NAMALWA (cell line): ENCODE data around the gene ZSWIM2.
"Not testable (repeated sequence)": the region's sequence is repeated elsewhere in the genome, so short reads cannot be mapped to it uniquely, and the experiment has no call there.

Experiments
- DNase-seq: peaks from one replicate; pipeline ENCODE4 v3.0.0-alpha.2; 2015; ENCODE audit warnings: low spot score

The ZSWIM2 gene, protein sequence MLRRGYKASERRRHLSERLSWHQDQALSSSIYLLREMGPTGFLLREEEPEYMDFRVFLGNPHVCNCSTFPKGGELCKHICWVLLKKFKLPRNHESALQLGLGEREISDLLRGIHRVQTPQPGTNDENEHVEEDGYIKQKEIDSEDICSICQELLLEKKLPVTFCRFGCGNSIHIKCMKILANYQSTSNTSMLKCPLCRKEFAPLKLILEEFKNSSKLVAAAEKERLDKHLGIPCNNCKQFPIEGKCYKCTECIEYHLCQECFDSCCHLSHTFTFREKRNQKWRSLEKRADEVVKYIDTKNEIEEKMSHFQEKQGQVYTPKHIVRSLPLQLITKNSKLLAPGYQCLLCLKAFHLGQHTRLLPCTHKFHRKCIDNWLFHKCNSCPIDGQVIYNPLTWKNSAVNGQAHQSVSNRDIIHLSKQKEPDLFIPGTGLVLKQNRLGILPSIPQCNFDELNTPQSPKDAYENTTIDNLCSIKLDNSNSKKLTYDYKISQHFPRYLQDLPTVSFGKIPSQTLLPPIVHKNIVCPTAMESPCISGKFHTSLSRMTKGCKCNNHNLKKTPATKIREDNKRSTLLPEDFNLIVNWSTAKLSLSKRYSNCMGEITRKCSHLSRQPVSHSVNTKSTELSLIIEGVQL

DNA sequence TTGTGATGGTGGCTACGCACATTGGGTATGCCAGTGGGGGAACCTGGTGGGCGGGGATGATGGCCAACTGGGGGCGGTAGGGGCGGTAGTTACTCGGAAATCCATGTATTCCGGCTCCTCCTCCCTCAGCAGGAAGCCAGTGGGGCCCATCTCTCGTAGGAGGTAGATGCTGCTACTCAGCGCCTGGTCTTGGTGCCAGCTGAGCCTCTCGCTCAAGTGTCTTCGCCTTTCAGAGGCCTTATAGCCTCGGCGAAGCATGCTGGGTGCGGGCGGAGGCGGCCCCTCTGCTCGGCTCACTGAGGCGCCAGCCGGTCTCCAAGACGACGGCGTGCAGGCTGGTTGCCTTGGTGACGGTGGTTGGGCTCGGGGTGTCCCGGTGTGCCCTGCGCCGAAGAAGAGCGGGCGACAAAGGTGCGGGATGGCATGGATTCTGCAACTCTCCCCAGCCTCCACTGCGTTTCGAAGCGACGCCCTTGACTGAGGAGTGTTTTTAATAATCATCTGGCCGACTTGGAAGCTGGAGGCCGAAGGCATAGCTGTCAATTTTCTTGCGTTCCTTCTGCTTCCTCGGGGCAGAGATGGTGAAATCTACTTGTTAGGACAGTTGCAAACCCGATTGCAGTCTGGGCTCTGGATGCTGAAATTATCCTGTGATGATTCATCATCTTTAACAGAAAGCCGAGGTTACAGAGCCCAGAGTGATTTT, at the start of gene ZSWIM2:
Gene ZSWIM2, minus strand, starts transcription at position 298 of the 706 bp plus-strand sequence. Its CDS starts 40 bp downstream, at position 258.
- DNase-seq = no peak

- DNase-seq = not testable (repeated sequence)
Observed at GRCh38 chr2:186896220-186896619, 47.2 kb upstream of the ZSWIM2 start.

DNA sequence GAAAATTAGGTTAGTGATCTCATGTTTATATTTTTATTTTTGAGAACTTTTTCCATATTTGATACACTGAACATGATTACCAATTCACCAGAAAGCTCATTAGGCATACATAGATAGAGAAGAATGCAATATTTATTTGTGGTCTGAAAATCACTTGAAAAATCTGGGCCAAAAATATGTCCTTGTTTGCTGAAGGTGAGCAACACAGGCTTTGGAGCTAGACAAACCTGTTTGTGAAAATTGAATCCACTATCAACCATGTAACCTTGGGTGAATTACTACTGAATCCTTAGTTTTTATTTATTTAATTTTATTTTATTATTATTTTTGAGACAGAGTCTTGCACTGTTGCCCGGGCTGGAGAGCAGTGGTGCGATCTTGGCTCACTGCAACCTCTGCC, 46.5 kb upstream of the ZSWIM2 start:
- no peak for DNase-seq

DNA sequence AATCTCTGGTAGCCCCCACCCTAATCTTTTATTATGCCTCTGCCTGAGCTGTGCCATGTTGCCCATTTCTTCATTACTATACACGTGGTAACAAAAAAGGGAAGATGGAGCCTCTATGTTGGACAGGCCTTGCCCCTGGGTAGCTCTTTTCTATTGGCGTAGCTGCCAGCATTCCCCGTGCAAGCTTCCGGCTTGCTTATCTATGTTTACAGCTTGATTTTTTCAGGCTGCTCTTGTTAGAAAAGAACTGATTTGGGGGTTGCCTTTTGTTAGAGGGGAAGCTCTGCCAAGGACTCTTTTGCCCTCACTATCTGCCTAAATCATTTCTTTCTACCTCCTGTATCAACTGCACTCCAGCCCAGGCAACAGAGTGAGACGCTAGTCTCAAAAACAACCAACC, 45.5 kb upstream of the ZSWIM2 start:
- no peak for DNase-seq

- DNase-seq = no peak
Observed at GRCh38 chr2:186892821-186893220, 43.9 kb upstream of the ZSWIM2 start.

DNA sequence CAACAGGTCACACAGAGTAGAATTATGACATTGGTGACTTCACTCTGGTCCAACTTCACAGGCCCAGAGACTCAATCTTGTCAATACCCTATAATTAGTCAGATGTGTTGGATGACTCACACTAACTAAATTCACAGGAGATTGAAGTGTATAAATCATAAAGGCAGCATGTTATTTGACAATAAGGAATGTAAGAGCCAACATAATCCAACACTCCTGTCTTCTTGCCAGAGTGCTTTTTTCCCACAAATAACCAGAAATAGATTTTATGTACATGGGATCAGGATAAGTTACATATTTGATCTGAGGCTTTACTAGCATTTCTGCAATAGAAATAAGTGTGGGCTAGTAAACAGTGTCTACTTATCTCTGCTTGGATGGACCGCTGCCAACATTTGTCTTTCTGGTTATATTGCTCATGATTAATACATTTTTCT, 42.2 kb upstream of the ZSWIM2 start:
- DNase-seq = no peak

DNA sequence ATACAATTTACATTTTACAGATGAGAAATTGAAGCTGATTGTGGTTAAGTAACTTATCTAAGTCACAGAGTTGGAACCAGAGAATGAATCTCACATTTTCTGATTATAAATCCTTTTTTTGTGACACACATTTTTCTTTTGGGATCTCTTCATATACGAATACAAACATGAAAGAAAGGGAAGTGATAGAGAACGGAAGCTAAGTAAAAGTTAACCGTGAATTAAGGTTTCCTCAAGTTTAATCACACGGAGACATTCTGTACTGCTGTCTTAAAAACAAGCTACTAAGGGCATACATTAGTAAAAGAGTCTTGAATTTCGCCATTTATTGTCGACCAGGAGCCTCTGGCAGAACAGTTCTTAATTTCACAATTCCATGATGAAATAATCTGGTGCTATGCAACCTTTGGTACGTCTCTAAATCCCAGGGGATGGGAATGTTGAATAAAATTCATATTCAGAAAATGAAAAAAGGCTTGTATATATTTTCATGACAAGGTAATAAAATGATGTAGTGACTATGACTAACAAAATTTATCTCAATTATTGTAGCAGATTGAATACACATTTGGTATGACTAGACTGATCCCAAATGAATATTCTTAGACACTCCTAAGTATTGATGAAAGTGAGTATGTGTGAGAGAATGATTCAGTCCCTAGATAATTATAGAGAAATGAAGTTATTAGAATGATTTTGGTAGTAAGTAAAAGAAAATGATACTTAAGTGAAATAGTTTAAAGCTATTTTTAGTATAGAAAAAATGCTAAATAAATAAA, 40.3 kb upstream of the ZSWIM2 start:
- DNase-seq = peak; percentile 11

DNA sequence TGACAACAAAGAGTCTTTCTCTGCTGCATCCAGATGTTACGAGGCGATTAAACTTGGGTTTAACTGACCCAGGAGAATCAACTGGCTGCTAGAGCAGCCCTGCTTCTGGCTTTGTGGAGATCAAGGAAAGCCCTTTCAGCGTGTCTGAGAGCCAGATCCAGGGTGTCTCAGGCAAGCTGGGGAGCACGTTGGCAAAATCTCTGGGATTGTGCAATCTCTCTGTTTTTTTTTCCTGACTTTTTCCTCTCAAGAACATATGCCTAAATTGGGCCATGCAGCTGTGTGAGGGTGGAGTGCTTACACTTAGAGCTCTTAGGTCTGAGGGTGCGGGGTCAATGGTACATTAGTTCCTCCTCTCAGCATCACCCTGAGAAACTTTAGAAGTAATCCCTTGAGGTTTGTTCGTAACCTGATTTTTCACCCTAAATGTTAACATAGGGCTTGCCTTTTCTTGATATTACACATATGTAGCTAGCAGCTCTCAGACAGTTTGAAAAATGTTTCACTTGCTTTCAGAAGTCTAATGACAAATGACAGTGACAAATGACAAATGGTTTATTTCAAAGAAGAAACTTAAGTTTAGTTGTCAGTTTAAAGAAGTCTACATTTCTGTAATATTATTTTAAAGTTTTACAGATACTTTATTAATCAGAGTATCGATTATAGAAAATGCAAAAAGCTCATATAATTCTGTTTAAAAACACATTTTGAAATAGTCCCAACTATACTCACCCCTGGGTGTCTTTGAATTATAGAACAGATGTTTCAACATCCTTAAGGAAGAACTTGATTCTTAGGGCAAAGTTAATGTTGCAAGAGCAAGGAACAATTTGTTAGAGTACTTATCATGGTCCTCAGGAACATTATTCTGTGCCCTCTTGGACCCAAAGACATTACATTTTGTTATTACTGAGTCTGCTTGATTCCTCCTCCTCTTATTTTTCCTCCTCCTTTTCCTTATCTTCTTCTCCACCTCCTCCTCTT, 38.4 kb upstream of the ZSWIM2 start:
- DNase-seq = peak; percentile 12

GRCh38 chr2:186884587-186884986, 35.6 kb upstream of the ZSWIM2 start:
- no peak for DNase-seq

DNA sequence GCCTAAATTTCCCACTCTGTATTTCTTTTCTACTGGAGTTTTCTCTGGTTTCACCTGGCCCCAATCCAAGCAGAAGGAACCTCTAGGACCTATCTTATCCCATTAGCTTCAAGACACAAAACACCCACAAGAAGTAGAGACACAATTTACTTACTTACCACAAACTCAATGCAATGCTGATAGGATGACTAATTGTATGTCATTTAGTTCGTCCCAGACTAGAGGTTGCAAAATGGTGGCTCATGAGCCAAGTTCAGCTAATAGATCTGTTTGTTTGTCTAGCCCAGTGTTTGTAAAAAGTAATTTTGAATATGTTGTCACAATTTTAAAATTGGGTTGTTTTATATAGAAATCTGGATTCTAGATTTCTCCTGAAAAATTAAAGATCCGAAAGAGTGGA, 34.7 kb upstream of the ZSWIM2 start:
- no peak for DNase-seq

GRCh38 chr2:186882511-186883071, 33.6 kb upstream of the ZSWIM2 start:
- DNase-seq = no peak

DNA sequence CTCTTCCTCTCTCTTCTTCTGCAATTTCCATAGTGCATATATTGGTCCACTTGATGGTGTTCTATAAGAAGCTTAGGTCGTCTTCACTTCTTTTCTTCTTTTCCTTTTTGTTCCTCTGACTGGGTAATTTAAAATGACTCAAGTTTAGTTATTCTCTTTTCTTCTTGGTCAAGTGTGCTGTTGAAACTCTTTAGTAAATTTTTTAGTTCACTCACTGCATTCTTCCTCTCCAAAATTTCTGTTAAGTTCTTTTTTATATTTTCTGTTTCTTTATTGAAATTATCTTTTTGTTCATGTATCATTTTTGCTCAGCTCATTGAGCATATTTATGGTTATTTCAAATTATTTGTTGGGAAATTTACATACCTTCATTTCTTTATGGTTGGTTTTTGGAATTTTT, 32.7 kb upstream of the ZSWIM2 start:
- no peak for DNase-seq

DNA sequence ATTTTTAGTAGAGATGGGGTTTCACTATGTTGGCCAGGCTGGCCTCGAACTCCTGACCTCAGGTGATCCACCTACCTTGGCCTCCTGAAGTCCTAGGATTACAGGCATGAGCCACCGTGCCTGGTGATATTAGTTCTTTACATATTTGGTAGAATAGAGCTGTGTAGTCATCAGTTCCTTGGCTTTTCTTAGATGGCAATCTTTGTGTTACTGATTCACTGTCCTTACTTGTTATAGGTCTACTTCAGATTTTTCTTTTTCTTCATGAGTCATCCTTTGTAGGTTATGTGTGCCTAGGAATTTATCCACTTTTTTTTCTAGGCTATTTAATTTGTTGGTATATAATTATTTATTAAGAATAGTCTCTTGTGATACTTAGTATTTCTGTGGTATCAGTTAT, 30.3 kb upstream of the ZSWIM2 start:
- DNase-seq = no peak

- no peak for DNase-seq
Observed at GRCh38 chr2:186874713-186875112, 25.7 kb upstream of the ZSWIM2 start.

DNA sequence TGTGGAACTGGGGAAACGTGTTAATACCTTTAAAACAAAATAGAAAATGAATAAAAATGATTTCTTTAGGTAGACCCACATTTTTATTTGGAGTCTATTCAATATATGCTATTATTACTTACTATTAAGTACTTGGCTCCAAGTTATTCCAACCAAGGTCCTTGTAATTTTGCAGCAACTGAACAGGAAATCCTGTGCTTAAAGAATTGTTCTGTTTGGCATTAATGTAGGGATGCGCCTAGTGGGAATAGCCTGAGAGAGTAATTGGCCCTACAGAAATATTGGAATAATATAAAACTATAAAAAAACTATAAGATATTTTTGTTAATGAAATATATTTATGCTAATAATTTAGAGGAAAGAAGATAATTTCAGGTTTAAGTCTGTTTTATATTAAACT, 22.9 kb upstream of the ZSWIM2 start:
- no peak for DNase-seq

DNA sequence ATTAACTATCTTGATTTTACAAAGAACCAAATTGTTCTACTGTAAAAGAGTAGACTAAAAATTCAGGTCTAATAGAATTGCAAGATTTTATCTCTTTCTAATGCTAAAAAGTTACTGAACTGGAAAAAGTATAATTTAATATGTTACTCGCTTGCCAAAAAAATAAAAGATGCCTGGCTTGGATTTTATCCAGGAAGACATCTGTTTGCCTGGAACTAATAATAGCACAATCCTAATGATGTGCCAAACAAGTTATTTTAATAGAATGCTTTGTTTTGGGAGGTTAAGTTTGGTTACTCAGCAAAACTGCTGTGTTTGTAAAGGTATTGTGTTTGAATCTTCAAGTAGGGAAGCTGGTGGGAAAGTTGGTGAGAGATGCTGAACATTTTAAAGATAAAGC, 19.4 kb upstream of the ZSWIM2 start:
- no peak for DNase-seq

GRCh38 chr2:186862869-186863709, 14.1 kb upstream of the ZSWIM2 start:
- DNase-seq = peak; percentile 60

- no peak for DNase-seq
Observed at GRCh38 chr2:186855216-186855615, 6.2 kb upstream of the ZSWIM2 start.

- no peak for DNase-seq
Observed at GRCh38 chr2:186853951-186854350, 5.0 kb upstream of the ZSWIM2 start.

GRCh38 chr2:186852508-186852907, 3.5 kb upstream of the ZSWIM2 start:
- DNase-seq = no peak
